Lung (tissue), 12 donors: ENCODE measurements around the gene SLIT1. TPM values are rescaled to one million over a fixed set of nuclear protein-coding genes. Genes with fewer than 3 reads are reported as not detected.

Experiments used
- ATAC-seq: fragments of 200-7000 bp; cut with Tn5 transposase; one replicate; pipeline ENCODE4 v1.9.1; 2020; ENCODE audit warnings: moderate number of reproducible peaks; ENCODE audit not compliant: insufficient read depth, low FRiP score
- DNase-seq, 3 donors: peaks; one replicate each; pipeline ENCODE4 v3.0.0-alpha.2; 2013 to 2017
- H3K27ac ChIP-seq, 2 donors: one replicate each; pipeline ENCODE4 v1.5.1; 2013; ENCODE audit warnings: mild to moderate bottlenecking in 2 of 2, moderate library complexity in 2 of 2, control low read depth in 1 of 2, inconsistent platforms in 1 of 2, low read depth in 1 of 2, low read length in 1 of 2
- H3K27me3 ChIP-seq, 3 donors: one replicate each; pipeline ENCODE4 v1.5.1; 2013; ENCODE audit warnings: low read length in 2 of 3; ENCODE audit not compliant: control insufficient read depth in 3 of 3, insufficient read depth in 3 of 3
- H3K36me3 ChIP-seq, 4 donors: one replicate each; pipeline ENCODE4 v1.5.1; 2013; ENCODE audit warnings: low read length in 4 of 4, mild to moderate bottlenecking in 1 of 4, moderate library complexity in 1 of 4; ENCODE audit not compliant: control insufficient read depth in 4 of 4, insufficient read depth in 4 of 4
- H3K4me1 ChIP-seq, 5 donors: one replicate each; pipeline ENCODE4 v1.5.1; 2013; ENCODE audit warnings: low read length in 5 of 5, mild to moderate bottlenecking in 2 of 5, moderate library complexity in 1 of 5; ENCODE audit not compliant: control insufficient read depth in 5 of 5, insufficient read depth in 5 of 5
- H3K4me3 ChIP-seq: one replicate; pipeline ENCODE4 v1.5.1; 2013; ENCODE audit warnings: mild to moderate bottlenecking, control low read depth, moderate library complexity
- H3K9ac ChIP-seq, 2 donors: one replicate each; pipeline ENCODE4 v1.5.1; 2013; ENCODE audit warnings: low read length in 2 of 2, control low read depth in 1 of 2; ENCODE audit not compliant: insufficient read depth in 1 of 2
- H3K9me3 ChIP-seq, 4 donors: one replicate each; pipeline ENCODE4 v1.5.1; 2013; ENCODE audit warnings: low read length in 3 of 4, mild to moderate bottlenecking in 1 of 4, moderate library complexity in 1 of 4; ENCODE audit not compliant: control insufficient read depth in 4 of 4, insufficient read depth in 3 of 4
- WGBS, 2 donors: extraction: QIAGEN DNeasy Blood & Tissue Kit; methylation state at CpG; one replicate each; pipeline ENCODE4 v1.1.7; 2013; 5-methylcytosine and 5-hydroxymethylcytosine counted together
- polyA plus RNA-seq, 2 donors: library from polyadenylated mRNA; stranded (reverse); fragments of 200-250 nt; gene quantifications; one replicate each; pipeline ENCODE4 v1.2.1, GENCODE V29; 2013
- total RNA-seq, 2 donors: library from RNA; depleted of rRNA in 1 of 2; stranded (reverse); fragments of >200 nt in 1 of 2; gene quantifications; one replicate each; pipeline ENCODE4 v1.2.1, GENCODE V29; 2014 to 2021
- TF ChIP-seq, protein P1 (sequence below): IDR thresholded peaks from 2 replicates; pipeline ENCODE4 v1.5.1; 2012; ENCODE audit warnings: mild to moderate bottlenecking; ENCODE audit errors: control extremely low read depth, extremely low read depth
- donor health status: control.
- donor health status: control.
- donor health status: Bipolar disorder and iron deficiency.
- donor health status: healthy.
- donor health status: DM: yes; HTN: yes; CAD: no.

SLIT1 gene
- total and polyA plus RNA-seq, 4 donors = 0.39 to 5.6 (median 0.57) TPM

DNA sequence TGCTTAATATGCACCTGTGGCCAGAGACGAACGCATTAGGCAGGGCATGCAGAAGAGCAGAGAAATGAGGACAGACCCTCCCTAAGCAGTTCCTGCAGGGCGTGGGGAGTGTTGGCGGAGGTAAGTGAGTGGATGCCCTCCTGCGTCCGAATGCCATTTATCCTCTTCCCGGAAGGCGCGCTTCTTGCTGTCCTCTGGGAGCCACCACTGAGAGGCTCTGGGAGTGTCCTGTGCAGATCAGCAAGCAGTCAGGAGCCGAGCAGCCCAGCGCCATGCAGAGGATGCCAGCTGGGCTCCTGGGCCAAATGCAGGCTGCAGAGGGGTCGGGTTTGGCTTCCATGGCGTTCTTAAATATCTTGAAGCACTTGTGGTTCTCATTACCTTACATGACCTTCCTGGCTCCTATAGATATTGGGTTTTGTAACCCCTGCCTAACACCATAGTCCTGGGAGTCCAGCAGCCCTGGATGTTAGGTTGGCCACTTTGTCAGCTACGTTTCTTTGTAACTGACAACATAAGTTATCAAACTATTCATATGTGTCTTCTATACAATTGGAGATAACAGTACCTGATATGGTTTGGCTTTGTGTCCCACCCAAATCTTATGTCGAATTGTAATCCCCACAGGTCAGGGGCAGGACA, 30.0 kb upstream of the SLIT1 start:
- 84 to 95% methylated on average over 15 of the region's 15 CpGs for WGBS, 2 donors
- ATAC-seq (no peak), DNase-seq (no peak)
- Histone ChIP-seq H3K9me3 (no peaks in the 10 kb centered on the region), H3K4me3 (no peak overlapping the region), H3K27me3 (no peaks in the 10 kb centered on the region), H3K9ac (no peak overlapping the region), H3K36me3 (peaks cover 0 to 3% (median 0%) of the 10 kb centered on the region in 4 donors), H3K27ac (no peak overlapping the region), H3K4me1 (no peaks in the 10 kb centered on the region)
- TF ChIP-seq, protein P1, sequence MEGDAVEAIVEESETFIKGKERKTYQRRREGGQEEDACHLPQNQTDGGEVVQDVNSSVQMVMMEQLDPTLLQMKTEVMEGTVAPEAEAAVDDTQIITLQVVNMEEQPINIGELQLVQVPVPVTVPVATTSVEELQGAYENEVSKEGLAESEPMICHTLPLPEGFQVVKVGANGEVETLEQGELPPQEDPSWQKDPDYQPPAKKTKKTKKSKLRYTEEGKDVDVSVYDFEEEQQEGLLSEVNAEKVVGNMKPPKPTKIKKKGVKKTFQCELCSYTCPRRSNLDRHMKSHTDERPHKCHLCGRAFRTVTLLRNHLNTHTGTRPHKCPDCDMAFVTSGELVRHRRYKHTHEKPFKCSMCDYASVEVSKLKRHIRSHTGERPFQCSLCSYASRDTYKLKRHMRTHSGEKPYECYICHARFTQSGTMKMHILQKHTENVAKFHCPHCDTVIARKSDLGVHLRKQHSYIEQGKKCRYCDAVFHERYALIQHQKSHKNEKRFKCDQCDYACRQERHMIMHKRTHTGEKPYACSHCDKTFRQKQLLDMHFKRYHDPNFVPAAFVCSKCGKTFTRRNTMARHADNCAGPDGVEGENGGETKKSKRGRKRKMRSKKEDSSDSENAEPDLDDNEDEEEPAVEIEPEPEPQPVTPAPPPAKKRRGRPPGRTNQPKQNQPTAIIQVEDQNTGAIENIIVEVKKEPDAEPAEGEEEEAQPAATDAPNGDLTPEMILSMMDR = no peak

DNA sequence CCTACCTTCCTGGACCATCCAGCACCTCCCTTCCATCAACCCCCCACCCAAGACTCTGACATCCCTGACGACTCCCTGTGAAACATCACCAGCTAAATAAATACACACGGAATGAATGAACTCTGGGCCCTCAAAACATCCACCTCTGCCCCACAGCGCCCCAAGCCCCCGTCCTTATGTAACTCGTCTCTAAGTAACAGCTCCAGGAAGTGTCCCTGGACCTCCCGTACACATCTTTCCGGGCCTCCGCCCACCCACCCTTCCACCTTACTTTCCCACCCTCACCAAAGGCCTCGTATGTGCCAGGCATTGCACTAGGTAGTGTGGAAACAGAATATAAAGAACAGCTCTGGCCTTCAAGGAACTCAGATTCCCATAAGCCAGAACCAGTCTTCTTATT, 27.7 kb upstream of the SLIT1 start:
- H3K9me3 ChIP-seq = no peaks in the 10 kb centered on the region
- H3K27me3 ChIP-seq = no peaks in the 10 kb centered on the region
- H3K9ac ChIP-seq = no peak overlapping the region
- TF ChIP-seq, protein P1 = no peak
- ATAC-seq = no peak
- DNase-seq = no peak
- no peaks in the 10 kb centered on the region for H3K4me1 ChIP-seq
- no peak overlapping the region for H3K4me3 ChIP-seq
- H3K27ac ChIP-seq = no peak overlapping the region
- no peaks in the 10 kb centered on the region for H3K36me3 ChIP-seq
- 56 to 71% methylated on average over 9 of the region's 9 CpGs for WGBS, 2 donors

DNA sequence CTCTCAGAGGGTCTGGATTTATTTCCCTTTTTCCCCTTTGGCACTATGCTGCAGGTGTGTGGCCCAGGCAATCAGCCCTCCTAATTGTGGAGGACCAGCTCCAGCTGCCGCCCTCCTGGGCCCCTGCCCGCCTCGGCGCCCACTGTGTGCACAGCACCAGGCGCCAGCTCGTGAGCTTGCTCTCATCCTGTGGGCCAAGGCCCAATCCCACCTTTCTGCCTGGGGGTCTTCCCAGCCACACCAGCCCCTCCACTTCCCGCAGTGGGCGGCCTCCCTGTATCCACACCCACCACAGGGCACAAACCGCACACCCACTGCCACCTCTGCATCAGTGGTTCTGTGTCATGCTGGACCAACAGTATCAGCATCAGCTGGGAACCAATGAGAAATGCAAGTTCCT, 25.5 kb upstream of the SLIT1 start:
- WGBS, 2 donors = 92 to 93% methylated on average over 9 of the region's 9 CpGs
- no peaks in the 10 kb centered on the region for H3K9me3 ChIP-seq

More for the DNA sequence above, 25.5 kb upstream of the SLIT1 start:
- no peaks in the 10 kb centered on the region for H3K36me3 ChIP-seq
- H3K4me1 ChIP-seq = no peaks in the 10 kb centered on the region
- TF ChIP-seq, protein P1 = no peak
- no peak overlapping the region for H3K9ac ChIP-seq
- H3K4me3 ChIP-seq = no peak overlapping the region
- DNase-seq (no peak), ATAC-seq (no peak)
- H3K27ac ChIP-seq = no peak overlapping the region
- H3K27me3 ChIP-seq = no peaks in the 10 kb centered on the region
